ENCODE measurements around the gene ALKBH2.
A peak's percentile ranks its signal among the peaks of the same experiment; 100 is the strongest.

The ALKBH2 gene

DNA sequence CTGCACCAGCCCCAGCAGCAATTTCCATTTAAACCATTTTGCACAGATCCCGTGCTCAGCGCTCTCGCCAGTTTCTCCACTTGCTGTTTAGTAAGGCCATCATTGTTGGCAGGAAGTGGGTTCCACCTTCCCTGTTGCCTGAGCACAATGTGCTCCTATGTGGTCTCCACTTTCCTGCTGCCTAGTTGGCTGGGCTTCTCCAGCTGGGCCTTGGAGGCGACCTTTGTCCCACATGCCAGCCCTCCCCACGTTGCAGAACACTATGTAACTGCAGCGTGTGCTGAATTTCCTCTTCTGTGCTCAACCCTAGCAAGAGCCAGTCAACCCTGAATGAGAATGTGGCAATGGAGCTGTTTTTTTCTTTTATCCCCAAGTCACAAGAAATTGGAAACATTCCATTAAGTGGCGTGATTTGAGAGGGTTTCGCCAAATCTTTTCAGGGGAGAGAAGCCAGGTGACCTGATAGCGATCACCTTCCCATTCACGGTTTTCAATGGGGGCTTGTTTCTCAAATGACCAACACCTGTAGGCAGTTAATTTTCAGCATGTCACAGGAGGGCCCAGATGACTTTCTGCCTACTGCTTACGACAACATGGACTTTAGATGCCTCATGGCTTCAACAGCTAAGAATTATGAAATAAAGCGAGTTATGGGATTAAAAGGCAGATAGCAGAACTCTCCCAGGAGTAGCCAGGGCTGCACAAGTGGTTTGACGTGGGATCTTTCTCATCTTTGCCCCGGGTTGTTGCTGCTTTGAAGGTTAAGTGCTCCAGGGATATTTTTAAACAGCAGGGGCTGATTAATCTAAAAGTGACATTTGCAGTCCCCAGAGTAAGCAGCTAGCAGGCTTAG, 22.7 kb upstream of the ALKBH2 start, which contains the start of gene ACACB:
Gene ACACB (plus strand): TSS at position 830 of the 853 bp plus-strand sequence. CDS start 22,819 bp downstream, outside the sequence.
- H3K27ac ChIP-seq: peak within 1 kb of the TSS in 7 of 21 experiments; percentile 16 to 62 (median 34)
- H3K4me3 ChIP-seq: no peak within 1 kb of the TSS

DNA sequence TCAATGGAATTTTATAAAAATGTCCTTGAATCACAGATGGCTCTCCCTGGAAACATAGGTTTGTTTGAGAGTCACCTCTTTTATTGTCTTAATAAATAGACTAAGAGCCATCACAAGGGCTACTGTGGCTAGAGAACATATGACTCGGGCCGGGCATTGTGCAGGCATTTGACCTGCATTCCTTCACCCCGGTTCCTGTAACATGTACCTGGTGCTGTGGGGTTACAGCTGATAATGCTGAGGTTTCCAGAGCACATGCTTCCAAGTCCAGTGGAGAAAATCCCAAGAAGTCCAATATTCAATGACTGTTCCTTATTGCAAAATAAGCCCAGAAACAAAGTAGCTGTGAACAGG, 22.1 kb upstream of the ALKBH2 start:
- Histone ChIP-seq H3K27ac (peak overlapping the region in 3 of 21 experiments; percentile 0 to 44 (median 40)), H3K4me3 (no peak overlapping the region)

DNA sequence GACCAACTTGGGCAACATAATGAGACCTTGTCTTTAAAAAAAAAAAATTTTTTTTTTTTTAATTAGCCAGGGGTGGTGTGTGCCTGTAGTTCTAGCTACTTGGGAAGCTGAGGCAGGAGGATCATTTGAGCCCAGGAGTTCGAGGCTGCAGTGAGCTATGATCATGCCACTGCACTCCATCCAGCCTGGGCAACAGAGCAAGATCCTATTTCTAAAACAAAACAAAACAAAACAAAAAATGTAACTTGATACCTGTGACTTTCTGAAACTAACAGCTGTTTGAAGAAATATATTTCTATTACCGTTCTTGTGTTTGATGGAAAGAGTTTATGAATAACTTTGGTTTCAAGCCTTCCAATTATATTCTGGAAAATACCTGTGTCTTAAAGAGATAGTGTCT, 21.4 kb upstream of the ALKBH2 start:
- peak overlapping the region in 1 of 21 experiments; percentile 0 for H3K27ac ChIP-seq
- H3K4me3 ChIP-seq: no peak overlapping the region

DNA sequence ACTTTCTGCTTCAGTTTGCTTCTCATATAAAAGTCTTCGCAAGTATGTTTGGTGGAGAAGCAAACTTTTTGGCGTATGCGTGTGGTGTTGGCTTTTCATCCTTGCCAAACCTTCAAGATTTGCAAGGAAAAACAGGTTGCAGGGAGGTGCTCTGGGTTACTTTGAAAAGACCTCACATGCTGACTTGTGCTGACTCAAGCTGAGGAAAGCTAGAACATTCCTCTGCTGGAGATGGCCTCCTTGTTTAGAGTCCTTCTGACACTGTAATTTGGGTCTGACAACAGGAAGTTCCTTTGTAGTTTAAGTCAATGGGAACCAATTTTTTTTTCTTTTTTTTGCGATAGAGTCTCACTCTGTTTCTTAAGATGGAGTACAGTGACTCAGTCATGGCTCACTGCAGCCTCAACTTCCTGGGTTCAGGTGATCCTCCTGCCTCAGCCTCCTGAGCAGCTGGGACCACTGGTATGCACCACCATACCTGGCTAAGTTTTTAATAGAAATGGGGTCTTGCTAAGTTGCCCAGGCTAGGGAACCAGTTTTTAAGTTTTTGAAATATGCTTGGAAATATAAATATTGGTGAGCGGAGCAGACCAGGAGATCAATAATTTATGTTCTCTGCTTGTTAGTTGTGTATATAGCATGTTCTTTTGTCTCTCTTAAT, 20.5 kb upstream of the ALKBH2 start:
- Histone ChIP-seq H3K4me3 (no peak overlapping the region), H3K27ac (peak overlapping the region in 2 of 21 experiments; percentile 17 to 26)

DNA sequence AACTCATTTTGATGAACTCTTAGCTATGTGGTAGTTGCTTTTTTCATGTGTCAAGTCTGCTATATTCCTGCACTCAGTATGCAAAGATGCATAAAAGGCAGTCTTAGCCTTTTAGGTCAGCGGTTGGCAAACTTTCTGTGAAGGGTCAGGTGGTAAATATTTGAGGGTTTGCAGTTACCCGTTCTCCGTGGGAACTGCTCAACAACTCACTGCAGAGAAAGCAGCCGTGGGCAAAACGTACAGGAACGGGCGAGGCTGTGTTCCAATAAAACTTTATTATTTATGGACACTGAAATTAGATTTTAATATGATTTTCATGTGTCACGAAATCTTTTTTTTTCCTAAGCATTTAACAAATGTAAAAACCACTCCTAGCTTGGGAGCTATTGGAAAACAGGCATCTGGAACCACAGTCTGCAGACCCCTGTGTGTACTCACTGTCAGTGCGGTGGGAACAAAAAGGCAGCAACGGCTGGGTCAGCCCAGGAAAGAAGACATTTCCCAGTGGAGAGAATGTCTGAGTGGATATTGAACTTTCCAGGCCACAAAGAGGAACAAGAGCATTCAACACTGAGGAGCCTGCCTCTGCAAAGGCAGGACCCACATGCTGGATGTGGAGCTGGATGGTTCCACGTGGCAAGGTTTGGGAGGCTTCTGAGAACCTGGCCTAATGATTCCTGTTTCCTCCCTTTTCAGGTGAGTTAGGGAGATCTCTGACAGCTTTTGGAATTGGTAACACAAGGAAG, 19.6 kb upstream of the ALKBH2 start:
- Histone ChIP-seq H3K27ac (peak overlapping the region in 1 of 21 experiments; percentile 20), H3K4me3 (no peak overlapping the region)

DNA sequence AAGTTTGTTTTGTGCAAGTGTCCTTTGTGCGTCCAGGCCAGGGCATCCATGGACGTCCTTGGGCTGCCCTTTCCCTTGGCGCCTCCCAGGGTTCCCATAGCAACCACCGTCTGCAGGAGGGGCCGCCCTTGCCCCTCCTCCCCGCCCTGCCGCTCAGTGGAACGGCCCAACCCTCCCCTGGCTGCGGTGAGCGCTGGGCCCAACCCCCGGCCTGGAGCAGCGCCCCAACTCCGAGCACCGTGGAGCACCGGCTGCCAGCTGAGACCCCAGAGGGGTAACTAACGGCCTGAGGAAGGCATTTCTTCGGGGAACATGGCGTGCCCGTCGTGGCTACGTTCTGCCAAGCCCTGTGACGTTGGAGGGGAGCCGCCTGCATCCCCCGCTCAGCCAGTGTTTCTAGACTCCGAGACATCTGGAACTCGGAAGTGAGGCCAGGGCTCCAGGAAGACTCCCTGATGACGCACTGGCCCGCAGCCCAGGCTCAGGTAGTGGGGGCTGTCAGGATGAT, 17.8 kb upstream of the ALKBH2 start:
- peak overlapping the region; percentile 27 to 60 (median 49) for H3K4me3 ChIP-seq
- peak overlapping the region; percentile 28 to 93 (median 84) for H3K27ac ChIP-seq

DNA sequence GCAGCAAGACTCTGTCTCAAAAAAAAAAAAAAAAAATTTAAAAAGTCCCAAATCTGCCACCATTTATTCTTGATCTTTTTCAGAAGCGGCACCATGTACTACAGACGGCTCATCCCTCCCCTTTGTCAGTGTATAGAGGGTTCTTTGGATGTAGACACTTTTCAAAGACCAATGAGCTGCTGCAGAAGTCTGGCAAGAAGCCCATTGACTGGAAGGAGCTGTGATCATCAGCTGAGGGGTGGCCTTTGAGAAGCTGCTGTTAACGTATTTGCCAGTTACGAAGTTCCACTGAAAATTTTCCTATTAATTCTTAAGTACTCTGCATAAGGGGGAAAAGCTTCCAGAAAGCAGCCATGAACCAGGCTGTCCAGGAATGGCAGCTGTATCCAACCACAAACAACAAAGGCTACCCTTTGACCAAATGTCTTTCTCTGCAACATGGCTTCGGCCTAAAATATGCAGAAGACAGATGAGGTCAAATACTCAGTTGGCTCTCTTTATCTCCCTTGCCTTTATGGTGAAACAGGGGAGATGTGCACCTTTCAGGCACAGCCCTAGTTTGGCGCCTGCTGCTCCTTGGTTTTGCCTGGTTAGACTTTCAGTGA, 16.6 kb upstream of the ALKBH2 start:
- no peak overlapping the region for H3K4me3 ChIP-seq
- peak overlapping the region in 13 of 21 experiments; percentile 4 to 92 (median 83) for H3K27ac ChIP-seq

DNA sequence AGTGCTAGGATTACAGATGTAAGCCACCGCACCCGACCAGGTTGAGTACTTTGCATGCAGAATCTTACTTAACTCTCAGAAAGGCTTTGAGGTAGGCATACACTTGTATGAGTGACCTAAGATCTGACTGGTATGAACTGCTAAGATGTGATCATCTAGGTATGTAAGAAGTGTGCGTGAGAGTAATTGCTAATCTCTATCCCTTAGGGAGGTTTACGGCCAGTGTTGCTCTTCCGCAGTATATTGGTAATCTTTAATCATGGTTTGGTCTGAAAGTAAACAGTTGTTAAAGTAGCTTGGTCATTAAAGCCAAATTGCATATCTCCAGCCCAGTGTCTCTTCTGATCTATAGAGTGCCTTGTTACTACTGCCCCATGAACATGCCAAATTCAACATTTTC, 11.9 kb upstream of the ALKBH2 start:
- no peak overlapping the region for H3K27ac ChIP-seq
- H3K4me3 ChIP-seq: no peak overlapping the region

DNA sequence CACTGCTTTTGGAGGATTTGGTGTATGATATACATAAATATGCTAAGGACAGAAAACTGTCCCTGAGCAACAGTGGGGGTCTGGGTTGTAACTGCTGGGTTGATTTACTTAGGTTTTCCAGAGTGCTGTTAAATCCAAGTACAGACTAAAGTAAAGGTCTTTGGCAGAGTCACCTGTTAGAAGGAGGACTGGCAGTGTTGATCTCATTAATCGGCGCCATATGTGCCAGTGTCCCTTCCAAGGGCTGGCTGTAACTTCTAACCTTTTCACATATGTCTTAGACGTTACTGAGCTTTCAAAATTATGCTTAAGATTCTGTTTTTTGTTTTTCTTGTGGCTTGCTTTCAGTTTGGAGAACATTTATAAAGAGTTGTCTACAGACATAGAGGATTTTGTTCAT, 9.2 kb upstream of the ALKBH2 start:
- H3K4me3 ChIP-seq: no peak overlapping the region
- no peak overlapping the region for H3K27ac ChIP-seq

DNA sequence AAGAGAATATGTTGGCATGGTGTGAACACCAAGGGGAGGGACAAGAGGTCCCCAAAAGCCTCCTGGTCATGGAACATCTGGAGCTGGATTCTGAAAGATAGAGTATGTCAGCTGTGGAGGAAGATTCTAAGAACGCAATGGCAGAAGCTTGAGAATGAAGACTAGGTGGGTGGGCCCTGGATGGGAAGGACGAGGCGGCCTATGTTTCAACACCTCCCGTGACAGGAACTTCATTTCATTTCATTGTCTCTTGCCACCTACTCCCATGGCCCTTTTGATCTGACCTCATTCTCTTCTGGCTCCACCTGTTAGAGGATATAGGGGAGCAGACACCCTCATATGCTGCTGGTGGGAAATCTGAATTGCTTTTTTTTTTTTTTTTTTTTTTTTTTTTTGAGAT, 7.5 kb upstream of the ALKBH2 start:
- Histone ChIP-seq H3K4me3 (no peak overlapping the region), H3K27ac (peak overlapping the region in 1 of 21 experiments; percentile 4)

DNA sequence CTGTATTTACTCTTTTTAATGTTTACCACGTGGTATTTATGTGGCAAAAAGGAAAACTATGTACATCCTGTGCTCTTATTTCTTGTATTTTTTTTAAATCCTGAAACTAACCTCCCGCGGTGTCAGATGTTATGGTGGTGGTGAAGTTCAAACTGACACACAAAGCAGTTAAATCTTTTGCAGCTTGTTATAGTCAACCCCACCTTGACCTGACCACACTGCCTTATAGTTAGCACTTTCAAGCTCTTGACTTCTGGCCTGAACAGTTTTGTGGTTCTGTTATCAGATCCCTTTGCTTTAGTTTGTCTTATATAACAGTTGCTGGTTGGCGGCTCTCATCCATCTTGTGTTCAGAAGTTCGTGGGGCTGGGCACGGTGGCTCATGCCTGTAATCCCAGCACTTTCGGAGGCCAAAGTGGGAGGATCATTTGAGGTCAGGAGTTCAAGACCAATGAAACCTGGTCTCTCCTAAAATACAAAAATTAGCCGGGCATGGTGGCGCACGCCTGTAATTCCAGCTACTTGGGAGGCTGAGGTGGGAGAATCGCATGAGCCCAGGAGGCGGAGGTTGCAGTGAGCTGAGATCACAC, 6.3 kb upstream of the ALKBH2 start:
- peak overlapping the region in 3 of 7 experiments; percentile 75 to 79 (median 77) for H3K4me3 ChIP-seq
- H3K27ac ChIP-seq: peak overlapping the region in 14 of 21 experiments; percentile 7 to 91 (median 84)

DNA sequence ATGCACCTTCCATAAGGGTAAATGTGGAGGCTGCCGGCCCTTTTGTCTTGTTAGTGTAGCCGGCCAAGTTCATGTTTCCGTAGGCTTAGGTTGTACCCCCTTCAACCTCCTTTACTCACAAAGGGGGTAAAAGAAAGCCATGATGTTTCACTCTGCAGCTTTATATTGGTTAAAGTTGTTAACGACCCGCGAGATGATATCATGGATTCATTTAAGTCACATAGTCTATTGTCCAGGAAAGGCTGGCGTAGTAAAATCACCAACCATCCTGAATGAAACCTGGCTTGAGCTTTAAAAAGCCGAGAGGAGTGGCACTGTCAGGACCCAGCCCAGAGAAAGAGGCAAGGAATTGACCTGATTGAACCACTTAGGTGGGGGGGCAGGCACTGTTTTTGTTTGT, 5.4 kb upstream of the ALKBH2 start:
- Histone ChIP-seq H3K27ac (peak overlapping the region; percentile 33 to 93 (median 84)), H3K4me3 (peak overlapping the region; percentile 59 to 85 (median 77))

DNA sequence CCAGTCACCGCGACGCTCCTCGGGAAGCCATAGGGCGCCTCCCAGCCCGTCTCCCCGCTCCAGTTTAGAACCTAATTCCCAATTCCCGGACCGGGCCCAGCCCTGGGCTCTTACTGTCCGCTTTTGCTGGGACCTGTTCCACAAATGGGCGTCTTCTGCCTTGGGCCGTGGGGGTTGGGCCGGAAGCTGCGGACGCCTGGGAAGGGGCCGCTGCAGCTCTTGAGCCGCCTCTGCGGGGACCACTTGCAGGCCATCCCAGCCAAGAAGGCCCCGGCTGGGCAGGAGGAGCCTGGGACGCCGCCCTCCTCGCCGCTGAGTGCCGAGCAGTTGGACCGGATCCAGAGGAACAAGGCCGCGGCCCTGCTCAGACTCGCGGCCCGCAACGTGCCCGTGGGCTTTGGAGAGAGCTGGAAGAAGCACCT, 4.9 kb upstream of the ALKBH2 start:
- H3K27ac ChIP-seq: peak overlapping the region; percentile 33 to 93 (median 84)

DNA sequence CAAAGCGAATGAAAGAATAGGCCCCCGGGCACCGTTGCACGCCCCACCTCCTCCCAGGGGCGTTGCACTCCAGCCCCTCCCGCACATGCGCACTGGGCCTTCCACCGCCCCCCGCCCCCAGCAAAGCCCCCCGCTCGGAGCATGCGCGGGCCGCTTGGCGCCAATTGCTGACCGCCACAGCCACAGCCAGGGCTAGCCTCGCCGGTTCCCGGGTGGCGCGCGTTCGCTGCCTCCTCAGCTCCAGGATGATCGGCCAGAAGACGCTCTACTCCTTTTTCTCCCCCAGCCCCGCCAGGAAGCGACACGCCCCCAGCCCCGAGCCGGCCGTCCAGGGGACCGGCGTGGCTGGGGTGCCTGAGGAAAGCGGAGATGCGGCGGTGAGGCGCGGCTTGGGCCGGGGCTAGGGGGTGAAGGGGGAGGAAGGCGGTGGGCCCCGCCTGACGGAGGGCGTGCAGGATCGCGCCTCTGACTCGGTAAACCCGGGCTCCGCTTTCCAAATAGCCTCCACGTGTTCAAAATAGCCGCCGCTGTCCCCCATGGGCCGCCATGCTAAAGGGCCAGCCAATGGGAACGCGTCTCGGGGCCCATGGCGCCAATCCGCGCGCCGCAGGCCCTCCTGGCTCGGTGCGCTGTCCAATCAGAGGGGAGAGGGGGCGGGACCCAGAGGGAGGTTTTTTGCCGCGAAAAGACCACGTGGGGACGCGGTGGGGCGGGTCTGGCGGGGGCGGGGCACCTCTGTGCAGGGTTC, 4.3 kb upstream of the ALKBH2 start, which contains the start of gene UNG:
Gene UNG (plus strand): TSS at position 163 of the 748 bp plus-strand sequence. CDS start 83 bp downstream, at position 246.
- H3K27ac ChIP-seq: peak within 1 kb of the TSS; percentile 33 to 93 (median 84)
- peak within 1 kb of the TSS; percentile 59 to 85 (median 77) for H3K4me3 ChIP-seq

More for the DNA sequence above, 4.9 kb upstream of the ALKBH2 start:
- H3K4me3 ChIP-seq: peak overlapping the region; percentile 59 to 85 (median 77)

DNA sequence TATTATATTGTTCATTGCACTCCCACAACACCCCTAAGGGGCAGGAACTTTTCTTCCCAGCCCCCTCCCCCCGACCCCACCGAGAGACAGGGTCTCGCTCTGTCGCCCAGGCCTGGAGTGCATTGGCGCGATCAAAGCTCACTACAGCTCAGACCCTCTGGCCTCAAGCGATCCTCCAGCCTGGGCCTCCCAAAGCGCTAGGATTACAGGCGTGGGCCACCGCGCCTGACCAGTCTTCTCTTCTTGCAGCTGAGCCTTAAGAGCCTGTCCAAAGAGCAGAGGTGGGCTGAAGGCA, 3.8 kb upstream of the ALKBH2 start:
- H3K4me3 ChIP-seq: peak overlapping the region in 4 of 7 experiments; percentile 59 to 85 (median 76)
- no peak overlapping the region for H3K27ac ChIP-seq

DNA sequence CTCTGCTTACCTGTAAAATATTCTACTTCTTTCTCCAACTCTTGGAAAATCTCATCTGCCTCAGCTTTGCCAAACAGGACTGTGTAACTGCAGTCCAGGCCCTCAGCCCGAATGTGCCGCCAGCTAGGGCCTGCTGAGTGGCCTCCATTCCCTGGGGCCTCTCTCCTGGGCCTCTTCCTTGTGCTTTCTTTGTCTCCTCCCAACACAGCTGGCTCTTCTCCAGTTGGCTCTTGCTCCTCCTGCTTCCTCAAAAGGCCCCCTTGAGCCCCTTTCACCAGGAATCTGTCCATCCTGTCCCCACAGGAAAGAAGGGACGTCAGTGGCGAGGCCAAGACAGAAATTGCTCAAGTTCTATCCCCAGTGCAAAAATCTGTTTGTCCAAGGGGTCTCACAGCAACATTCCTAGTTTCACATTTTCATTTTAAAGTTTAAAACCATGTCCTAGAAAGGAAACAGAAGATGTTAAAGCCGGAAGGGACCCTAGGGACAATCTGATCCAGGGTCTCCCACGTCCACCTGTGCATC, 713 bp downstream of the ALKBH2 start:
- peak overlapping the region in 17 of 21 experiments; percentile 1 to 84 (median 66) for H3K27ac ChIP-seq
- peak overlapping the region; percentile 40 to 63 (median 50) for H3K4me3 ChIP-seq

DNA sequence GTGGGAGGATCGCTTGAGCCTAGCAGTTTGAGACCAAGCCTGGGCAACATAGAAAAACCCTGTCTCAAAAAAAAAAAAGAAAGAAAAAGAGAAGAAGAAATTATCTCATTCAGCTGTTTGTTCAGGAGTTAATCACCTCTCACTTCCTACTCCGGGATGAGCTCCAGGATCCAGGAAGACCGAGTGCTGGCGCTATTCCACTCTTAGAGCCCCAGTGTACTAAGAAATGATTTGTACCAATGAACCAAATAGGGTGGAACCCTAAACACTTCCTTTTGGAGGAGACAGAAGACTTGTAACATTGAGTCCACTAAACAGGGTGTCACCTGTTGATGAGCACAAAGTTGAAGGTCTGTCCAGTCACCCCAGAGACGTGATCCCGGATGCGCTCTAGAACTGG, 3.6 kb downstream of the ALKBH2 start:
- Histone ChIP-seq H3K27ac (no peak overlapping the region), H3K4me3 (no peak overlapping the region)

DNA sequence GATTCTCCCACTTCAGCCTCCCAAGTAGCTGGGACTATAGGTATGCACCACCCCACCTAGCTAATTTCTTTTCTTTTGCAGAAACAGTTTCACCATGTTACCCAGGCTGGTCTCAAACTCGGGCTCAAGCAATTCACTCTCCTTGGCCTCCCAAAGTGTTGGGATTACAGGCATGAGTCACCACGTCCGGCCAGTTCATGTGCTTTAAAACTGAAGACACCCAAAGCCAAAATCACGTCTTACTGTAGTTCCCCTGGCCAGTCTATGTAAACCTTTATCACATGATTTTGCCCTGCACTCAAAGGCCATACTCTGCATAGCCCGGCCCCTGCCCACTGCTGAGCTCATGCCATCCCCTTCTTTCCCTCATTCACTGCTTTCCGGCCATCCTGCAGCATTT, 4.5 kb downstream of the ALKBH2 start:
- Histone ChIP-seq H3K27ac (no peak overlapping the region), H3K4me3 (no peak overlapping the region)
